AG08396 (cell line): ENCODE measurements around the gene GPN1.
"Not testable (repeated sequence)": the region's sequence is repeated elsewhere in the genome, so short reads cannot be mapped to it uniquely, and the experiment has no call there.

Source experiments
- DNase-seq: peaks from one replicate; pipeline ENCODE4 v3.0.0; 2012; ENCODE audit warnings: low spot score, mixed read lengths

The GPN1 gene

GRCh38 chr2:27627963-27628766 lies 685 bp upstream of the GPN1 start:
- DNase-seq: peak; percentile 48

GRCh38 chr2:27630257-27630656 lies 1.4 kb downstream of the GPN1 start:
- not testable (repeated sequence) for DNase-seq

- DNase-seq: no peak
These were observed 5.4 kb downstream of the GPN1 start for GRCh38 chr2:27634291-27634690.

DNA sequence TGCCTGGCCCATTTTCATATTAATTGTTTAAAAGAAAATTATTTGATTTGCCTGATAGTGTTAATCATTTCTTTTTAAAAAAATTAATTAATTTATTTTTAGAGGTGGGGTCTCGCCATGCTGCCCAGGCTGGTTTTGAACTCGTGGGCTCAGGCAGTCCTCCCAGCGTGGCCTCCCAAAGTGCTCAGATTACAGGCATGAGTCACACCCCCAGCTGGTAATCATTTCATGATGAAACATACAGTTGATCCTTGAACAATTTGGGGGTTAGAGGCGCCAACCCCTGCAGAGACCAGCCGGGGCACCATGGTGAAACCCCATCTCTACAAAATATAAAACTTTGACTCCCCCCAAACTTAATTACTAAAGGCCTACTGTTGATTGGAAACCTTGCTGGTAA lies 7.9 kb downstream of the GPN1 start:
- no peak for DNase-seq

GRCh38 chr2:27638037-27638637 lies 9.3 kb downstream of the GPN1 start:
- DNase-seq: peak; percentile 9

DNA sequence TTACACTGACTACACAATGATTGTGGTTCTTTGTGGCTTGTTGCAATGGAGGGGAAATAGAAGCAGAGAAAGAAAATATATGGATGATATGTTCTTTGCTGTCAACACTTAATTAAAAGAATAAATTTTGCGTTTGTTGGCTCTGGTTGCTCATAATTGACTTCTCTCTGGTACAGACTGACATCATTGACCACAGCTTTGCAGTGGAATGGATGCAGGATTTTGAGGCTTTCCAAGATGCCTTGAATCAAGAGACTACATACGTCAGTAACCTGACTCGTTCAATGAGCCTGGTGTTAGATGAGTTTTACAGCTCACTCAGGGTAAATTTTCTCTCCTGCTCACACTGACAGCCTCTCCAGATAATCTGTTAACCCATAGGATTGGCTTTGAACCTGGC lies 9.9 kb downstream of the GPN1 start:
- DNase-seq: peak; percentile 25

DNA sequence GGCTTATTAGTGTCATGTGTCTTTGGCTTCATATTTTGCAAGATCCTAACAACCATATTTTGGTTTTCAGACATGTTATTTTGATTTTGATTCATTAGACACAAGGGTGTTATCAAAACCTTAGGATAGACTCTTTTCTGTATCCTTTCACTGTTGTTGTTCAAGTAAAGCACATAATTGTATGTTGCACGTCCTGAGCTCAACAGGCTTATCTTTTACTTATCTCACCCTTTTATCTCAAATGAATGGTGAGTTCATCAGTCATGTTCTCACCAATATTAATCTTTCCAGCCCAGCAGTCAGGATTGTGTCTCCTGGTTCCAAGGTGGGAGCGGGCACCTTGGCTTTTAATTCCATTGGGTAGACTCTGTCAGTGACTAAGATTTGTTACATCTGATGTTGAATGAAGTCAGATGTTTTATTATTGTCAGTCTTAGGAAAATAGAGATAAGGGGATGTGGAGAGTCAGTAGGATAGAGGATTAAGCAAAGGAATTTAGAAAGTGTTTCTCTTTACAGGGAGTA lies 11.9 kb downstream of the GPN1 start:
- no peak for DNase-seq

DNA sequence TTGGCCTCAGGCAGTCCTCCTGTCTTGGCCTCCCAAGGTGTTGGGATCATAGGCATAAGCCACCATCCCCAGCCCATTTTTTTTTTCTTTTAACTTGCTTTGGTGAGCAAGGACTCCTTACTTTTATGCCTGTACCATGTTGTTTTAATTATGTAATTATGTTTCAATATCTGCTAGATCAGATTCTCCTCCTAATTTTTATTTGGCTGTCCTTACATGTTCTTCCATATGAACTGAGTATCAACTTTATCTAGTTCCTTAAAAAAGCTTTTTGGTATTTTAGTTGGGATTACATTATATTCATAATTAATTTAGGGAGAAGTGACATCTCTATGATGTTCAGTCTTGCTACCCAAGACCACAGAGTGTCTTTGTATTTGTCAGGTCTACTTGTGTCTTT lies 16.3 kb downstream of the GPN1 start:
- DNase-seq: no peak

DNA sequence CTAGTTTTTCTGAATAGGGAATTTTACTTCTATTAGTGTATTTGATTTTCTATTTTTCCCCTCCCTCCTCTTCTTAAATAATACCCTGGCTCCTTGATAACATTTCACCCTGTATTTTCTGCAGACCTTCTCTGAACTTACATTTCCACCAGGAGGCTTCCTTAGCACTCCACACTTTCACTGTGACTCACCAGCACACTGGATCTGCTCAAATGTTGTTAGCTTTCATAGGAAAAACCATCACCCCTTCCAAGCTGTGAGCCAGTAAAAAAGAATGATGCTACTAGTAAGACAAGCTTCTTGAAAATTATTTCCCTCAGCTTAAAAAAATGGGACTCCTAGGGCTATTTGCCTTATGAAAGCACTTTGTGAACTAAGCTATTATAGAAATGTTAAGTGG lies 18.4 kb downstream of the GPN1 start:
- peak; percentile 10 for DNase-seq

DNA sequence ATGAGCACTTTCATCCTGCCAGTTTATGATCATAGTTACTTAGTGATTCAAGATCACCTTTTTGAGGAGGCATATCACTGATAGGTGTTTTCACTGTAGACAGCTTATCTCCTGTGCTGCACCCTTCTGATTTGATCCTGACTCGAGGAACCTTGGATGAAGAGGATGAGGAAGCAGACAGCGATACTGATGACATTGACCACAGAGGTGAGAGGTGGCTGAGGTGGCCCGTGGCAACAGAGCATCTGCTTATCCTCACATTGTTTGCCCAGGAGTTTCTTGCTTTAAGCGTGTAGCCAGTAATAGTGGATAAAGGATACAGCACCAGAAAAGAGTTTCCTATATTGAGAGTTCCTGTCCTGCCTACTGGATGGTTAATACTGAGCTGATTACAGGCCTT lies 18.9 kb downstream of the GPN1 start:
- no peak for DNase-seq

- DNase-seq: no peak
These were observed 22.2 kb downstream of the GPN1 start for GRCh38 chr2:27651056-27651455.

- DNase-seq: no peak
These were observed 23.5 kb downstream of the GPN1 start for GRCh38 chr2:27652341-27652740.

GRCh38 chr2:27652790-27653189 lies 23.9 kb downstream of the GPN1 start:
- DNase-seq: no peak

DNA sequence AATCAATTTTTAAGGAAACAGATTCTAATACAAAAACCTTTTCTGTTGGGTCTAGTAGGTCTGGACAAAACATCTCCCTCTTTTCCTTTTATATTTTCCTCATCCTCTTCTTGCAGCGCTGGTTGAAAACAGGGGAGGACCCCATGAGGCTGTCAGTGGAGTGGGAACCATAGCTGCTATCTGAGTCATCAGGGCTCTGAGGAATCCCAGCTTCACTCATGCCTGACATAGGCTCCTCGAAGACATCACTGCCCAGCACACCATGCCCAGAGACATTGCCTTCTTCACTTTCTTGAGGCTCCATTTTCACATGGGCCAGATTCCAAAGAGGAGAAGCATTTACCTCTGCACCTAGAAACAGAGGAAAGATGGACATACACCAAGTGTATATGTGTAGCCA lies 24.5 kb downstream of the GPN1 start:
- DNase-seq: peak; percentile 7

DNA sequence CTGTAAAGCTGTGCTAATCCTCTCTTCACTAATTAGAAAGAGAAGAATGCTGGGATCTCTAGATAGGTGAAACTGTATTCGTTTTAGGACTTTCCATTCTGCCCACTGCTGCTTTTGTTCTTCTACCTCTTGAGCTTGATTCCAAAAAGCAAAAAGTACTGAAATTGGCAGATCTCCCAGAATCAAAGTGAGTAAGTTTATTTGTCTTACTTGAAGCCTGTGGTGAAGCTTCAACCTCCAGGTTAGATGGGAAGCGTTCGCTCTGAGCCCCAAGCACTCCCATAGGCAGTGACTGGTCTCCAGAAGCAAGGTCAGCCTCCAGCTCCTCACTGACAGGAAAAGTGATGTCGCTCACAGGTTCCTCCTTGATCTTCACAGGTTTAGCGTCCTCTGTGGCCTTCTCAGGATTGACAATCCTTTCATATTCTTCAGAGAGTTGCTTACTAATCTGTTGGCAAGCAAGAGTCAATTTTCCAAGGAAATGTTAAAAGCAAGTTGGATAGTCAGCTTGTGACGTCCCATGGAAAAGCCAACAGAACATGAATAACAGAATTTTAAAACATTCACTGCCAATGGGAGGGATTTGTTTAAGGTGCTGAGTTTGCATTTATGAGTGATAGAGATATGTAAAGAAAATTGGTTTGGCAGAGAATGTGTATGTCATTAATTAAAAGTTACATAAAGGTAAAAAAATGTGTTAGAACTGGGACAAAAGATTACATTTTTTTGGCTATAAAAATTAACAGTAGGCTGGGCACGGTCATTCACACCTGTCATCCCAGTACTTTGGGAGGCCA lies 26.5 kb downstream of the GPN1 start:
- peak; percentile 8 for DNase-seq

DNA sequence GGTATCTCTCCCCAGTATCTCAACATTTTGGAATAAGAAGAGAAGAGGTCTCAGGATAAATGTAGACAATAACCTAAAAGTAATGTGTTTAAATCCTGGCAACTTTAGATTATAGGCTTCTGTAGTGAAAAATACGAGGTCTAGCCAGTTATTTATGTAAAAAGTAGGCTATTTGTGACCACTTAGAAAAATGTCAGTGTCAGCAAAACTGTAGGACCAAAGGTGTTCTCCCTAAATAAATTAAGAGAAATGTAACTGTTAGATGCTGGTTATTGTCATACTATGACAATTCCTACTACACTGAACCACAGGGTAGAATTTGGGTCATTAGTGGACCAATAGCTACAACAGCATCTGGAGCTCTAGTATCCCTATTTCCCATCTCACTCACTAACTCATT lies 32.5 kb downstream of the GPN1 start:
- DNase-seq: no peak

DNA sequence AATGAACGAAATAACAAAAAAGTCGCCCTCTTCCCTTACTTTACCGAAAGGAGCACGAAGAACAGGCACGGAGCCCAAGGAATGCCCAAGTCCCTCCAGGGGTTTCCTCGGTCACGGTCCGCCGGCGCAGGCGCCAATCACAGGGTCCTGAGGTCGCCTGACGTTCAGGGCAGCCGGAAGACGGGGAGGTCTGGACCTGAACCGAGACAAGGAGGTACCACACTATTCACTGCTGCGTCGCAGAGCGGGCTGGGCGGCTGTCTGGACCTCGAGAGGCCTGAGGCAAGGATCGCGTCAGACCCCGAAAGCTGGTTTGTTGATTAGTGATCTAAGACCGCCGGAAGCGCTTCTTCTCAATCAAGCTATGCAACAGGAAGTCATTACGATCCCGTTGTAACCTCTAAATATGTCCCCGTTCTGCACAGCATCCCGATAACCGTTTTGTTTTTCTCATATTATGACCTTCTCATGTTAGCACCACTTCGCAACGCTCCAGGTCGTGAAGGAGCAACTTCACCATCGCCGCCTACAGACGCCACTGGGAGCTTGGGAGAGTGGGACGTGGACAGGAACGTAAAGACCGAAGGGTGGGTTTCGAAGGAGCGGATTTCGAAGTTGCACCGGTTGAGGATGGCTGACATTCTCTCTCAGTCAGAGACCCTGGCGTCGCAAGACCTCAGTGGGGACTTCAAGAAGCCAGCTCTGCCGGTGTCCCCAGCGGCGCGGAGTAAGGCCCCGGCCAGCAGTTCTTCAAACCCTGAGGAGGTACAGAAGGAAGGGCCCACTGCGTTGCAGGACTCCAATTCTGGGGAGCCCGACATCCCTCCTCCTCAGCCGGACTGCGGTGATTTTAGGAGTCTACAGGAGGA lies 34.7 kb downstream of the GPN1 start, which contains the start of the genes SLC4A1AP and SUPT7L:
TSS of gene SLC4A1AP (plus strand) at position 605 of the 869 bp plus-strand sequence. CDS start at position 631, 26 bp downstream.
TSS of gene SUPT7L (minus strand) at position 330 of the 869 bp plus-strand sequence. CDS start 1,422 bp downstream, outside the sequence.
- peak; percentile 68 for DNase-seq

DNA sequence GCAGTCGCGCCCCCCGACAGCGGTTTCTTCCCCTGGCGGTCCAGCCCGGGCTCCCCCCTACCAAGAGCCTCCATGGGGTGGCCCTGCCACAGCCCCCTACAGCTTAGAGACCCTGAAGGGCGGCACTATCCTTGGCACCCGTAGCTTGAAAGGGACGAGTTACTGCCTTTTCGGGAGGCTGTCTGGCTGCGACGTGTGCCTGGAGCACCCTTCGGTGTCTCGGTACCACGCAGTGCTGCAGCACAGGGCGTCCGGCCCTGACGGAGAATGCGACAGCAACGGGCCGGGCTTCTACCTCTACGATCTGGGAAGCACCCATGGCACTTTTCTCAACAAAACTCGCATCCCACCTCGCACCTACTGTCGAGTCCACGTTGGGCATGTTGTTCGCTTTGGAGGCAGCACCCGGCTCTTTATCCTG lies 35.3 kb downstream of the GPN1 start:
- peak; percentile 4 for DNase-seq

- no peak for DNase-seq
These were observed 35.9 kb downstream of the GPN1 start for GRCh38 chr2:27664622-27665363.

- no peak for DNase-seq
These were observed 38.6 kb downstream of the GPN1 start for GRCh38 chr2:27667446-27667845.

- DNase-seq: no peak
These were observed 42.4 kb downstream of the GPN1 start for GRCh38 chr2:27671235-27671634.
